HL-60/S4 (cell line): ENCODE measurements around the gene MAP4K2.

Source experiments
- in situ Hi-C: fragments of 300-500 bp; cut with MboI; formaldehyde crosslinking; loops from 2 replicates; pipeline ENCODE4 v1.14.3; 2022; ENCODE audit warnings: low sequenced_read_pairs

The MAP4K2 gene

GRCh38 chr11:64774144-64774543 lies 28.9 kb downstream of the MAP4K2 start:
- in situ Hi-C loops = no loop called here

- in situ Hi-C loops = no loop called here
These were observed 30.6 kb downstream of the MAP4K2 start for GRCh38 chr11:64772303-64773018.

GRCh38 chr11:64771861-64772260 lies 31.2 kb downstream of the MAP4K2 start:
- in situ Hi-C loops = no loop called here

- in situ Hi-C loops = no loop called here
These were observed 32.9 kb downstream of the MAP4K2 start for GRCh38 chr11:64770120-64770519.

- in situ Hi-C loops = no loop called here
These were observed 33.7 kb downstream of the MAP4K2 start for GRCh38 chr11:64769283-64769682.

- in situ Hi-C loops = no loop called here
These were observed 34.7 kb downstream of the MAP4K2 start for GRCh38 chr11:64768300-64768694.

- in situ Hi-C loops = no loop called here
These were observed 35.4 kb downstream of the MAP4K2 start for GRCh38 chr11:64767344-64768299.

- in situ Hi-C loops = no loop called here
These were observed 36.1 kb downstream of the MAP4K2 start for GRCh38 chr11:64766881-64767280.

- in situ Hi-C loops = no loop called here
These were observed 37.0 kb downstream of the MAP4K2 start for GRCh38 chr11:64765851-64766665.

GRCh38 chr11:64765291-64765850 lies 37.6 kb downstream of the MAP4K2 start:
- in situ Hi-C loops = no loop called here

GRCh38 chr11:64764753-64765152 lies 38.3 kb downstream of the MAP4K2 start:
- in situ Hi-C loops = no loop called here

- in situ Hi-C loops = no loop called here
These were observed 38.9 kb downstream of the MAP4K2 start for GRCh38 chr11:64764040-64764611.

GRCh38 chr11:64763526-64764039 lies 39.4 kb downstream of the MAP4K2 start:
- in situ Hi-C loops = no loop called here

- in situ Hi-C loops = no loop called here
These were observed 40.1 kb downstream of the MAP4K2 start for GRCh38 chr11:64762674-64763525.

GRCh38 chr11:64762277-64762673 lies 40.7 kb downstream of the MAP4K2 start:
- in situ Hi-C loops = no loop called here

- in situ Hi-C loops = no loop called here
These were observed 42.1 kb downstream of the MAP4K2 start for GRCh38 chr11:64760759-64761420.

- in situ Hi-C loops = no loop called here
These were observed 43.0 kb downstream of the MAP4K2 start, which contains the start of gene PYGM for GRCh38 chr11:64759722-64760719. Gene PYGM, minus strand, starts transcription at chr11:64759974. Its CDS starts 76 bp downstream, at chr11:64759898.
